Measurements from ENCODE around the gene TRAF1. TPM values are rescaled to one million over a fixed set of nuclear protein-coding genes. Genes with fewer than 3 reads are reported as not detected.

TRAF1 gene
- total RNA-seq, 1 experiment from 2014 or later, result 1.8 TPM

GRCh38 chr9:120927269-120928014 is 846 bp upstream of the TRAF1 start:
- peaks cover 39% of the 10 kb centered on the region for H3K4me1 Mint-ChIP-seq
- no peak for ATAC-seq
- H3K36me3 Mint-ChIP-seq, result no peaks in the 10 kb centered on the region
- DNase-seq (ENCODE audit: low spot score), result no peak
- TF ChIP-seq ZBTB43 (CRISPR knock-in tag; IDR thresholded peaks at IDR 0.05) (no peak), JAZF1 (CRISPR knock-in tag; IDR thresholded peaks at IDR 0.05) (no peak), STAT6 (CRISPR knock-in tag; conservative IDR thresholded peaks at IDR 0.05; ENCODE audit: low read depth) (no peak), ZNF532 (CRISPR knock-in tag; IDR thresholded peaks at IDR 0.05; ENCODE audit: borderline replicate concordance) (no peak), FOXP1 (CRISPR knock-in tag; IDR thresholded peaks at IDR 0.05; ENCODE audit: borderline replicate concordance) (no peak), ZMAT4 (CRISPR knock-in tag; IDR thresholded peaks at IDR 0.05) (no peak), FOXK1 (CRISPR knock-in tag; IDR thresholded peaks at IDR 0.05) (no peak), FOXJ3 (CRISPR knock-in tag; IDR thresholded peaks at IDR 0.05; ENCODE audit: borderline replicate concordance) (no peak), USF1 (CRISPR knock-in tag; IDR thresholded peaks at IDR 0.05) (no peak), MXD4 (CRISPR knock-in tag; IDR thresholded peaks at IDR 0.05; ENCODE audit: borderline replicate concordance) (no peak), CREM (CRISPR knock-in tag; IDR thresholded peaks at IDR 0.05) (no peak), ZBTB21 (CRISPR knock-in tag; IDR thresholded peaks at IDR 0.05; ENCODE audit: borderline replicate concordance) (no peak), FOXP4 (CRISPR knock-in tag; IDR thresholded peaks at IDR 0.05) (no peak), GRHL2 (CRISPR knock-in tag; IDR thresholded peaks at IDR 0.05; ENCODE audit: insufficient replicate concordance, severe bottlenecking) (no peak), ZNF263 (CRISPR knock-in tag; IDR thresholded peaks at IDR 0.05; ENCODE audit: low read depth) (no peak), ZNF425 (CRISPR knock-in tag; conservative IDR thresholded peaks at IDR 0.05) (no peak), ZNF138 (CRISPR knock-in tag; conservative IDR thresholded peaks at IDR 0.05) (no peak), HMGA2 (CRISPR knock-in tag; IDR thresholded peaks at IDR 0.05) (no peak)
- H3K4me3 Mint-ChIP-seq, result peak overlapping the region; percentile 67; the same call in 1 of the 2 replicates
- no peak overlapping the region for H3K27ac Mint-ChIP-seq
- ChIA-PET POLR2A (no interaction called here), CTCF (interaction anchor here (0.5 to 2.2 kb wide), 2 partner anchors 12 to 72 kb away, joined by 3 to 5 read pairs; no protein-coding TSS in a partner anchor)
- H3K9me3 Mint-ChIP-seq, result no peaks in the 10 kb centered on the region
- peaks cover 22% of the 10 kb centered on the region for H3K27me3 Mint-ChIP-seq (ENCODE audit: low read depth)

Data from WTC11 (cell line).